ENCODE measurements around the gene TNS2.

GRCh38 chr12:53105256-53105655 is 55.4 kb downstream of the TNS2 start:
- no peak for TF ChIP-seq EP300 (IDR thresholded peaks at IDR 0.05)
- TF ChIP-seq CTCF (IDR thresholded peaks at IDR 0.05): no peak

Measured in esophagus muscularis mucosa (tissue), 3 donors.